OCI-LY7 (cell line): ENCODE data around the gene ITGA5. TPM values are rescaled to one million over a fixed set of nuclear protein-coding genes. Genes with fewer than 3 reads are reported as not detected.

Experiments
- BruUV-seq: library from RNA; stranded (reverse); fragments of 400-500 nt; replicated peaks from 2 replicates; lab custom pipeline; 2021; lab: Mats Ljungman, UMichigan
- CTCF ChIA-PET: fragments of 300-600 bp; sonication (Branson Sonifier 250); formaldehyde crosslinking; loops from one replicate; lab custom pipeline; 2022; ENCODE audit warnings: antibody characterized with exemption; ENCODE audit not compliant: unreplicated experiment; lab: Charles Lee
- POLR2A ChIA-PET: fragments of 300-600 bp; sonication (Branson Sonifier 250); formaldehyde crosslinking; loops from one replicate; lab custom pipeline; 2022; ENCODE audit warnings: antibody characterized with exemption; lab: Charles Lee
- DNase-seq: peaks from one replicate; pipeline ENCODE4 v3.0.0-alpha.2; 2015; ENCODE audit warnings: low spot score
- H2AFZ ChIP-seq: fragments of 200-600 bp; sonication (generic), shearing (Covaris generic); 2 replicates; pipeline ENCODE4 v1.6.1; 2014; ENCODE audit warnings: mild to moderate bottlenecking, antibody characterized with exemption, low read length, moderate library complexity
- H3K27ac ChIP-seq: fragments of 200-600 bp; sonication (generic); 2 replicates; pipeline ENCODE4 v1.5.1; 2014; ENCODE audit warnings: mixed run types, low read depth, mild to moderate bottlenecking, moderate library complexity, low read length, inconsistent platforms; ENCODE audit not compliant: poor library complexity, severe bottlenecking
- H3K36me3 ChIP-seq: fragments of 200-600 bp; sonication (generic); 2 replicates; pipeline ENCODE4 v1.6.1; 2014; ENCODE audit warnings: mild to moderate bottlenecking, antibody characterized with exemption, low read length, moderate library complexity, mixed read lengths; ENCODE audit not compliant: insufficient read depth
- H3K4me1 ChIP-seq: fragments of 200-600 bp; sonication (generic); 2 replicates; pipeline ENCODE4 v1.5.1; 2014; ENCODE audit warnings: mild to moderate bottlenecking, low read length; ENCODE audit not compliant: insufficient read depth, poor library complexity, severe bottlenecking
- H3K4me2 ChIP-seq: fragments of 200-600 bp; sonication (generic); 2 replicates; pipeline ENCODE4 v1.6.1; 2014; ENCODE audit warnings: mild to moderate bottlenecking, low read length
- H3K4me3 ChIP-seq: fragments of 200-600 bp; sonication (generic); 2 replicates; pipeline ENCODE4 v1.5.1; 2014; ENCODE audit warnings: mild to moderate bottlenecking, low read depth, low read length; ENCODE audit not compliant: poor library complexity, severe bottlenecking
- H3K79me2 ChIP-seq: fragments of 200-600 bp; sonication (generic); 2 replicates; pipeline ENCODE4 v1.6.1; 2016; ENCODE audit warnings: low read depth, mild to moderate bottlenecking, low read length, moderate library complexity, mixed read lengths; ENCODE audit not compliant: insufficient read depth
- H3K9me2 ChIP-seq: fragments of 200-600 bp; sonication (generic); 2 replicates; pipeline ENCODE4 v1.6.1; 2016; ENCODE audit warnings: mild to moderate bottlenecking, low read length, mixed read lengths; ENCODE audit not compliant: insufficient read depth
- H3K9me3 ChIP-seq: fragments of 200-600 bp; sonication (generic); 2 replicates; pipeline ENCODE4 v1.6.1; 2014; ENCODE audit warnings: mild to moderate bottlenecking, mixed run types, low read length, mixed read lengths
- H4K20me1 ChIP-seq: fragments of 200-600 bp; sonication (generic); 2 replicates; pipeline ENCODE4 v1.6.1; 2014; ENCODE audit warnings: mild to moderate bottlenecking, antibody characterized with exemption, low read length, moderate library complexity, mixed read lengths; ENCODE audit not compliant: insufficient read depth
- EZH2phosphoT487 ChIP-seq: fragments of 200-600 bp; sonication (generic); IDR thresholded peaks from 2 replicates; pipeline ENCODE4 v1.6.1; 2018; ENCODE audit warnings: low read depth, borderline replicate concordance, mild to moderate bottlenecking, mixed run types, antibody characterized with exemption, low read length, moderate library complexity, mixed read lengths
- intact Hi-C: fragments of 100-400 bp; cut with micrococcal nuclease; formaldehyde crosslinking; loops from one replicate; pipeline ENCODE4 v1.10.0; 2022; ENCODE audit not compliant: unreplicated experiment
- total RNA-seq, 2 experiments: library from RNA; depleted of rRNA in 1 of 2; stranded (reverse); fragments of >200 nt in 1 of 2; shearing (Covaris generic) in 1 of 2; gene quantifications; 2 replicates each; pipeline ENCODE4 v1.2.3, GENCODE V29; 2014 to 2022
- TF ChIP-seq, protein P1 (sequence below): fragments of 200-600 bp; sonication (generic); conservative IDR thresholded peaks from 2 replicates; pipeline ENCODE4 v1.5.1; 2014; ENCODE audit warnings: mild to moderate bottlenecking, antibody characterized with exemption, low read length, moderate library complexity, mixed read lengths

Gene ITGA5
- total RNA-seq, 2 experiments from 2014 or later: 0.06 to 0.34 TPM

DNA sequence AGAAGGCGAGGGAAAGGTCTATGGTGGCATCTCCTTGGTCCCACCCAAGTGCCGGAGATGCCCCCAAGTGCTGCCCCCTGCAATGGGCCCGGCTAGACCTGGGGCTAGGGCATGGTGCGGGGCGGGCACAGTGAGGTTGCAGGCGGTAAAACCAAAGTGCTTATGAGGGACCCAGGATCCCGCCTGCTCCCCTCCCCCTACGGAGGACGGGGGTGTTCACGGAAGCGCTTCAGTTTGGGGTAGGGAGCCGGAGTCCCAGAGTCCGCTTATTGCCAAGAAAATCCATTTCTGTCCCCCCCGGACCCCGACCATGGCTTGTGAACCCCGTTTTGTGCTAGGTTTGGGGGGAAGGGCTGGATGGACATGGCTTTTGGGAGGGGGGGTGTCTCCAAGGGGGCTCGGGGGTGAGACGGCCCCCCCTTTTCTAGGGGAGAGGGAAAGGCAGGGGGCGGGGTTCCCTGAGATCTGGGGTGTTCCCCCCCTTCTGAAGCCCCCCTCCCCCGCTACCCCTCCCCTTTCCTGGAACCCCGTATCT lies 49.4 kb downstream of the ITGA5 start:
- no peak overlapping the region for H3K4me3 ChIP-seq
- H3K79me2 ChIP-seq: no peaks in the 10 kb centered on the region
- H3K4me1 ChIP-seq: peaks cover 16% of the 10 kb centered on the region
- no peaks in the 10 kb centered on the region for H3K9me2 ChIP-seq
- H4K20me1 ChIP-seq: no peaks in the 10 kb centered on the region
- intact Hi-C loops: loop anchor here (2.0 kb wide), 1 partner anchor 75 kb away; no protein-coding TSS in a partner anchor
- no peaks in the 10 kb centered on the region for H3K36me3 ChIP-seq
- H3K27ac ChIP-seq: no peak overlapping the region
- BruUV-seq: no TSS peak
- ChIA-PET CTCF (no interaction called here), POLR2A (no interaction called here)
- no peak overlapping the region for H2AFZ ChIP-seq
- no peaks in the 10 kb centered on the region for H3K9me3 ChIP-seq
- TF ChIP-seq, protein P1, sequence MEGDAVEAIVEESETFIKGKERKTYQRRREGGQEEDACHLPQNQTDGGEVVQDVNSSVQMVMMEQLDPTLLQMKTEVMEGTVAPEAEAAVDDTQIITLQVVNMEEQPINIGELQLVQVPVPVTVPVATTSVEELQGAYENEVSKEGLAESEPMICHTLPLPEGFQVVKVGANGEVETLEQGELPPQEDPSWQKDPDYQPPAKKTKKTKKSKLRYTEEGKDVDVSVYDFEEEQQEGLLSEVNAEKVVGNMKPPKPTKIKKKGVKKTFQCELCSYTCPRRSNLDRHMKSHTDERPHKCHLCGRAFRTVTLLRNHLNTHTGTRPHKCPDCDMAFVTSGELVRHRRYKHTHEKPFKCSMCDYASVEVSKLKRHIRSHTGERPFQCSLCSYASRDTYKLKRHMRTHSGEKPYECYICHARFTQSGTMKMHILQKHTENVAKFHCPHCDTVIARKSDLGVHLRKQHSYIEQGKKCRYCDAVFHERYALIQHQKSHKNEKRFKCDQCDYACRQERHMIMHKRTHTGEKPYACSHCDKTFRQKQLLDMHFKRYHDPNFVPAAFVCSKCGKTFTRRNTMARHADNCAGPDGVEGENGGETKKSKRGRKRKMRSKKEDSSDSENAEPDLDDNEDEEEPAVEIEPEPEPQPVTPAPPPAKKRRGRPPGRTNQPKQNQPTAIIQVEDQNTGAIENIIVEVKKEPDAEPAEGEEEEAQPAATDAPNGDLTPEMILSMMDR: no peak
- TF ChIP-seq EZH2phosphoT487: no peak
- no peak overlapping the region; the same call in 1 of the 2 replicates for H3K4me2 ChIP-seq
- DNase-seq: no peak

DNA sequence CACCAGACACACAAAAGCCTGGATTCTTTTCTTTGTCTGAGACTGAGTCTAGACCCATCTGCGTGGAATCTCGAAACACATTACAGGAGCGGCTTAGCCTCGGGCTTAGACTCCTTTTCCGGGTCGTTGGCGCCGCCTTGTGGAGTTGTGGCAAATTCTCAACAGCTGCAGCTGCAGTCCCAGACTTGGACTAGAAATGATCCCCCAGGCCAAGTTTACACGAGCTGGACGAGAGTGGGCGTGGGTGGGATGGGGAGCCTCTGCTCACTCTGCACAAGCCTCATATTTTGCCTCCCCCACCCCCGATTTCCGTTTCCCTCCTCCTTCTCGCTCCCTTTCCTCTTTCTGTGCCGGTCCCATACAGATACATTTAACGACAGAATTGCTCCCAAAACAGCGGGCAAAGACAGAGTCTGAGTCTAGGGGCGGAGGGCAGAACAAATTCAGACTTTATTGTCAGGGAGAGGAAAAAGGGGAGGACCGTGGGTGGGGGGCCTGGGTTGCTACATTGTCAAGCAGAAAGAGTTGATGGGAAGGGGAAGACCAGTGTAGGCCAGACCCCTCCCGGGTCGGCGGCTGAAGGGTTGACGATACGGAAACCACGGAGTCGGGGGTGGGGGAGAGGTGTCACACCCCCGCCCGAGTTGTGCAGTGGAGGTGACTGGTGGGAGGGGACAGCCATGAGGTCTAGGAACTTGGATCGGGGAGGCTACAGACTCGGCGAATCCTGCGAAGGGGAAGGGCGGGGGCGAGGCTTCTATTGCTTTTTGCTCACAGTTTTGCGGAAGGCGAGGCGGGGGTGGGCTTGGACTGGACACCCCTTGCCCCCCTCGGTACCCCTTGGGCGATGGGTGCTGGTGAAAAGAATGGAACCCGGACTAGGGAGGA lies 50.1 kb downstream of the ITGA5 start:
- no peaks in the 10 kb centered on the region for H3K9me3 ChIP-seq
- TF ChIP-seq EZH2phosphoT487: no peak
- TF ChIP-seq, protein P1: peak; percentile 96
- no peaks in the 10 kb centered on the region for H3K9me2 ChIP-seq
- CTCF ChIA-PET: interaction anchor here (0.6 to 1.4 kb wide), 5 partner anchors 11 to 180 kb away, joined by 3 to 4 read pairs (median 3); no protein-coding TSS in a partner anchor
- H3K27ac ChIP-seq: no peak overlapping the region
- no peaks in the 10 kb centered on the region for H3K36me3 ChIP-seq
- peaks cover 23% of the 10 kb centered on the region for H3K4me1 ChIP-seq
- BruUV-seq: no TSS peak
- peak overlapping the region; percentile 27 for H3K4me3 ChIP-seq
- H4K20me1 ChIP-seq: no peaks in the 10 kb centered on the region
- peak overlapping the region; percentile 90 for H2AFZ ChIP-seq
- DNase-seq: peak; percentile 90
- no peaks in the 10 kb centered on the region for H3K79me2 ChIP-seq
- peak overlapping the region; percentile 47 for H3K4me2 ChIP-seq
- intact Hi-C loops: loop anchor here (1.0 to 2.0 kb wide), 2 partner anchors 25 to 74 kb away; no protein-coding TSS in a partner anchor
- POLR2A ChIA-PET: interaction anchor here (0.7 to 1.2 kb wide), 3 partner anchors 90 to 151 kb away, joined by 3 to 6 read pairs (median 4); no protein-coding TSS in a partner anchor
